ENCODE measurements around the gene TBPL1.
"Not testable (repeated sequence)": the region's sequence is repeated elsewhere in the genome, so short reads cannot be mapped to it uniquely, and the experiment has no call there.

TBPL1 gene

GRCh38 chr6:133952815-133953633 is at the start of gene TBPL1:
TSS of gene TBPL1 (plus strand) at chr6:133953224. CDS start at chr6:133980126, 26,902 bp downstream.
- H3K4me3 Mint-ChIP-seq: peak within 1 kb of the TSS; percentile 97
- H3K9me3 Mint-ChIP-seq: no peaks in the 10 kb centered on the region
- H3K4me1 Mint-ChIP-seq (ENCODE audit: low read depth): peaks cover 28% of the 10 kb centered on the region
- peak within 1 kb of the TSS; percentile 89 for H3K27ac Mint-ChIP-seq
- peak; percentile 84 for DNase-seq (ENCODE audit: low spot score)
- peaks cover 6% of the 10 kb centered on the region for H3K36me3 Mint-ChIP-seq (ENCODE audit: low read depth)
- H3K27me3 Mint-ChIP-seq (ENCODE audit: low read depth): peaks cover 11% of the 10 kb centered on the region

- no peak overlapping the region for H3K4me3 Mint-ChIP-seq
- peaks cover 49% of the 10 kb centered on the region for H3K27me3 Mint-ChIP-seq (ENCODE audit: low read depth)
- no peaks in the 10 kb centered on the region for H3K36me3 Mint-ChIP-seq (ENCODE audit: low read depth)
- no peaks in the 10 kb centered on the region for H3K9me3 Mint-ChIP-seq
- H3K27ac Mint-ChIP-seq: no peak overlapping the region
- H3K4me1 Mint-ChIP-seq (ENCODE audit: low read depth): no peaks in the 10 kb centered on the region
- DNase-seq (ENCODE audit: low spot score): no peak
These were observed 49.2 kb upstream of the TBPL1 start for GRCh38 chr6:133903855-133904254.

GRCh38 chr6:133906050-133906449 is 47.0 kb upstream of the TBPL1 start:
- no peak overlapping the region for H3K4me3 Mint-ChIP-seq
- H3K4me1 Mint-ChIP-seq (ENCODE audit: low read depth): no peaks in the 10 kb centered on the region
- no peaks in the 10 kb centered on the region for H3K36me3 Mint-ChIP-seq (ENCODE audit: low read depth)
- H3K9me3 Mint-ChIP-seq: no peaks in the 10 kb centered on the region
- H3K27ac Mint-ChIP-seq: no peak overlapping the region
- H3K27me3 Mint-ChIP-seq (ENCODE audit: low read depth): peaks cover 48% of the 10 kb centered on the region
- DNase-seq (ENCODE audit: low spot score): no peak

- peaks cover 28% of the 10 kb centered on the region for H3K27me3 Mint-ChIP-seq (ENCODE audit: low read depth)
These were observed 36.3 kb upstream of the TBPL1 start for GRCh38 chr6:133916650-133917151.

GRCh38 chr6:133917781-133918180 is 35.2 kb upstream of the TBPL1 start:
- H3K36me3 Mint-ChIP-seq (ENCODE audit: low read depth): no peaks in the 10 kb centered on the region
- DNase-seq (ENCODE audit: low spot score): no peak
- no peak overlapping the region for H3K4me3 Mint-ChIP-seq
- peaks cover 24% of the 10 kb centered on the region for H3K27me3 Mint-ChIP-seq (ENCODE audit: low read depth)
- no peak overlapping the region for H3K27ac Mint-ChIP-seq
- H3K4me1 Mint-ChIP-seq (ENCODE audit: low read depth): peaks cover 4% of the 10 kb centered on the region
- no peaks in the 10 kb centered on the region for H3K9me3 Mint-ChIP-seq

More at GRCh38 chr6:133916650-133917151, 36.3 kb upstream of the TBPL1 start:
- peak; percentile 52 for DNase-seq (ENCODE audit: low spot score)
- peaks cover 4% of the 10 kb centered on the region for H3K4me1 Mint-ChIP-seq (ENCODE audit: low read depth)
- H3K27ac Mint-ChIP-seq: no peak overlapping the region
- no peak overlapping the region for H3K4me3 Mint-ChIP-seq
- H3K36me3 Mint-ChIP-seq (ENCODE audit: low read depth): no peaks in the 10 kb centered on the region
- H3K9me3 Mint-ChIP-seq: no peaks in the 10 kb centered on the region

GRCh38 chr6:133918208-133918930 is 34.7 kb upstream of the TBPL1 start:
- H3K27ac Mint-ChIP-seq: no peak overlapping the region

GRCh38 chr6:133919362-133919761 is 33.7 kb upstream of the TBPL1 start:
- peaks cover 4% of the 10 kb centered on the region for H3K4me1 Mint-ChIP-seq (ENCODE audit: low read depth)
- DNase-seq (ENCODE audit: low spot score): no peak
- no peak overlapping the region for H3K27ac Mint-ChIP-seq
- H3K9me3 Mint-ChIP-seq: no peaks in the 10 kb centered on the region
- H3K27me3 Mint-ChIP-seq (ENCODE audit: low read depth): peaks cover 21% of the 10 kb centered on the region
- no peak overlapping the region for H3K4me3 Mint-ChIP-seq
- no peaks in the 10 kb centered on the region for H3K36me3 Mint-ChIP-seq (ENCODE audit: low read depth)

More at GRCh38 chr6:133918208-133918930, 34.7 kb upstream of the TBPL1 start:
- no peaks in the 10 kb centered on the region for H3K36me3 Mint-ChIP-seq (ENCODE audit: low read depth)
- H3K4me1 Mint-ChIP-seq (ENCODE audit: low read depth): peaks cover 4% of the 10 kb centered on the region
- H3K4me3 Mint-ChIP-seq: no peak overlapping the region
- DNase-seq (ENCODE audit: low spot score): no peak
- no peaks in the 10 kb centered on the region for H3K9me3 Mint-ChIP-seq
- H3K27me3 Mint-ChIP-seq (ENCODE audit: low read depth): peaks cover 19% of the 10 kb centered on the region

- H3K9me3 Mint-ChIP-seq: no peaks in the 10 kb centered on the region
- H3K27me3 Mint-ChIP-seq (ENCODE audit: low read depth): peaks cover 23% of the 10 kb centered on the region
- peaks cover 4% of the 10 kb centered on the region for H3K4me1 Mint-ChIP-seq (ENCODE audit: low read depth)
- no peak overlapping the region for H3K27ac Mint-ChIP-seq
- H3K4me3 Mint-ChIP-seq: no peak overlapping the region
- no peaks in the 10 kb centered on the region for H3K36me3 Mint-ChIP-seq (ENCODE audit: low read depth)
- peak; percentile 55 for DNase-seq (ENCODE audit: low spot score)
These were observed 31.7 kb upstream of the TBPL1 start for GRCh38 chr6:133921249-133921859.

GRCh38 chr6:133923938-133924593 is 29.0 kb upstream of the TBPL1 start:
- Mint-ChIP-seq H3K4me3 (no peak overlapping the region), H3K27me3 (ENCODE audit: low read depth) (peaks cover 26% of the 10 kb centered on the region), H3K4me1 (ENCODE audit: low read depth) (no peaks in the 10 kb centered on the region), H3K27ac (no peak overlapping the region), H3K36me3 (ENCODE audit: low read depth) (no peaks in the 10 kb centered on the region), H3K9me3 (no peaks in the 10 kb centered on the region)
- peak; percentile 16 for DNase-seq (ENCODE audit: low spot score)

GRCh38 chr6:133931221-133931620 is 21.8 kb upstream of the TBPL1 start:
- H3K27me3 Mint-ChIP-seq (ENCODE audit: low read depth): peaks cover 32% of the 10 kb centered on the region
- H3K4me3 Mint-ChIP-seq; DNase-seq (ENCODE audit: low spot score); H3K9me3 Mint-ChIP-seq; H3K27ac Mint-ChIP-seq; H3K36me3 Mint-ChIP-seq (ENCODE audit: low read depth); H3K4me1 Mint-ChIP-seq (ENCODE audit: low read depth): not testable (repeated sequence)

- not testable (repeated sequence) for H3K36me3 Mint-ChIP-seq (ENCODE audit: low read depth); H3K9me3 Mint-ChIP-seq; H3K4me1 Mint-ChIP-seq (ENCODE audit: low read depth); H3K27ac Mint-ChIP-seq; DNase-seq (ENCODE audit: low spot score); H3K4me3 Mint-ChIP-seq
- H3K27me3 Mint-ChIP-seq (ENCODE audit: low read depth): peaks cover 33% of the 10 kb centered on the region
These were observed 16.7 kb upstream of the TBPL1 start for GRCh38 chr6:133936352-133936751.

GRCh38 chr6:133937909-133938308 is 15.1 kb upstream of the TBPL1 start:
- no peak overlapping the region for H3K27ac Mint-ChIP-seq
- DNase-seq (ENCODE audit: low spot score): no peak
- H3K9me3 Mint-ChIP-seq: peaks cover 7% of the 10 kb centered on the region
- no peak overlapping the region for H3K4me3 Mint-ChIP-seq
- H3K4me1 Mint-ChIP-seq (ENCODE audit: low read depth): peaks cover 2% of the 10 kb centered on the region
- H3K27me3 Mint-ChIP-seq (ENCODE audit: low read depth): peaks cover 31% of the 10 kb centered on the region
- no peaks in the 10 kb centered on the region for H3K36me3 Mint-ChIP-seq (ENCODE audit: low read depth)

- H3K4me3 Mint-ChIP-seq: no peak overlapping the region
- DNase-seq (ENCODE audit: low spot score): no peak
- peaks cover 3% of the 10 kb centered on the region for H3K9me3 Mint-ChIP-seq
- peaks cover 27% of the 10 kb centered on the region for H3K27me3 Mint-ChIP-seq (ENCODE audit: low read depth)
- H3K4me1 Mint-ChIP-seq (ENCODE audit: low read depth): peaks cover 2% of the 10 kb centered on the region
- no peaks in the 10 kb centered on the region for H3K36me3 Mint-ChIP-seq (ENCODE audit: low read depth)
- no peak overlapping the region for H3K27ac Mint-ChIP-seq
These were observed 14.5 kb upstream of the TBPL1 start for GRCh38 chr6:133938533-133938932.

All from T-helper 2 cell treated with Interferon-gamma antibody and Interleukin-4, amounts not matched to agents 5 μg/mL and 100 μg/mL, for 36 hours (primary cell).